Central memory CD4-positive, alpha-beta T cell (primary cell): Measurements from ENCODE around the gene POLRMT.
"Not testable (repeated sequence)": the region's sequence is repeated elsewhere in the genome, so short reads cannot be mapped to it uniquely, and the experiment has no call there.

Experiments used
- DNase-seq: peaks from one replicate; pipeline ENCODE4 v3.0.0; 2022

POLRMT gene

DNA sequence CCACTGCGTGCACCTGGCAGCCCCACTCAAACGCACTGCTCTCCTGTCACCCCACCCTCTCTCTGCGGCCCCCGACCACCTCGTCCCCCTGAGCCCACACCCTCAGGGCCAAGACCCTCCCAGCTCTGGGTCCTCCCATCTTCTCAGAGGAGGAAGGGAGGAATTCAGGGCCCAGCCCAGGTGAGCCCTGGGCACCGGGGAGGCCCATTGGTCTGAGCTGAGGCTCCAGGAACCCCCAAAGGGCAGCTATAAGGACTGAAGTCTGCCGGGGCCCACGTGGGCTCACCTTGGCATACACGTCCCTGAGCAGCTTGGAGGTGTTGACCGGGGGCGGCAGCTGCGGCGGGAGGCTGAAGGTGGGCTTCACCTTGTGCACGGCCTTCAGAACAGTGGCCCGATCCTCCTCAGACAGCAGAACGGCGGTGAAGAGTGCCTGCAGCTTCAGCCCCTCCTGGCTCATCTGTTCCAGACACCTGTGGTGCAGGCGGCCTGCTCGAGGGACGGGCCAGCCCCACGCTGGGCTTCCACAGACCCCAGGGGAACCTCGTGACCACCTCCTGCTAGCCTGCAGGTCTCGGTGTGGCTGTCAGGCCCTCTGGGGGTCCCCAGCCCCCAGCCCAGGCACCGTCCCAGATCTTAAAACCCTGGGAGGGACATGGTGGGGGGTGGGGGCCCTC is 8.8 kb downstream of the POLRMT start:
- DNase-seq: no peak

DNA sequence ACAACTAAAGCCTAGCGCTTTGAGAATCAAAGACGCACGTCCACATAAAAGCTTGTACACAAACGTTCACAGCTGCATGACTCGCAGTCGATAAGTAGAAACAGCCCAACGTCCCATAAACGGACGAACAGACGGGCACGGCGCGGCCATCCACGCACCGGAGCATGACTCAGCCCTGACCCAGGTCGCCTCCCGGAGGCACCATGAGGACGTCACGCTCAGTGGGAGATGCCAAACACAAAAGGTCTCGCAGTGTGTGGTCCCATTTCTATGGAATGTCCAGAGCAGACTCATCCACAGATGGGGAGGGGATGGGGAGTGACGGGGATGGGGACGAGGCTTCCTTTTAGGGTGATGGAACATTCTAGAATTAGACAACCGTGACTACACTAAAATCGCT is 9.4 kb downstream of the POLRMT start:
- DNase-seq: no peak

DNA sequence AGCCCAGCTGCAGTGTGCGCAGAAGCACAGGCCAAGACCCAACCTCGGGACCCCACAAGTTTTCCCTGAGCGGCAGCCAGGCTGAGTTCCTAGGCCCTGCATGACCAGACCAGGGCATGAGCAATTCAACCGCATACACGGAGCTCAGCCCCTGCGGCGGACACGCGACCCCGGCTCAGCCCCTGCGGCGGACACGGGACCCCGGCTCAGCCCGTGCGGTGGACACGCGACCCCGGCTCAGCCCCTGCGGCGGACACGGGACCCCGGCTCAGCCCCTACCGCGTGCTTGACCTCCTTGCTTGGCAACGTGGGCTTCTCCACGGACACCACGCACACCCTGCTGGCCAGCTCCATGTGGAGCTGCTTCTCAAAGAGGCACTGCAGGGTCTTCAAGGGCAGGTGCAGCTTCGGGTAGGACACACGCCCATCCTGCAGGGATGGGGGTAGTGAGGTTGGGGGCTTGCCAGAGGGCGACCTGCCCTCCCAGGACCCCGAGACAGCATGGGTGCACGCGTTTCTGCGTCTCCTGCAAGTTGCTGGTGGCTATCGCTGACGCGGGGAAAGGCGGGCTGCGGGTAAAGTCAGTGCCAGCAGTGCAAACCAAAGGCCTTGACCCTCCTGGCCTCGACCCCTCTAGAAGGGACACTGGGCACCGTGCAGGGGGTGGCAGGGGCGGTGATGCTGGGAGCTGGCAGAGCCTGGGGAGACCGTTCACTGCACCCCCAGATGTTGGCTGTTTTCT is 10.0 kb downstream of the POLRMT start:
- DNase-seq: no peak

DNA sequence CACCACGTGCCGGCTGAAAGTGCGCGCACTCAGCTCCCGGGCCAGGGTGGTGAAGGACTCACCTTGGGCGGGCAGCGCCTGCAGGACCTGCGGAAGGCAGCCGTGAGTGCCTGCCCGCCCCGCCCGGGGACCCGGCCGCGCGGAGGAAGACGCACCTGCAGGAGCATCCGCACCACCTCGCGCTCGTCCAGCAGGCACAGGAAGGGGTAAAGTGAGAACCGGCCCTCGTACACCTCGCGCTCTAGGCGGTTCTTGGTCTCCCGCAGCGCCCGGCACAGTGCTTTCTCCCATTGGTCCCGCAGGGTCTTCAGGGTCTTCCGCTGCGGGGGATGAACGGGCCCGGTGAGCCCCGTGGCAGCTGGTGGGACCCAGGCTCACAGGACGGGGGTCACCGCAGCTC is 10.7 kb downstream of the POLRMT start:
- DNase-seq: no peak

DNA sequence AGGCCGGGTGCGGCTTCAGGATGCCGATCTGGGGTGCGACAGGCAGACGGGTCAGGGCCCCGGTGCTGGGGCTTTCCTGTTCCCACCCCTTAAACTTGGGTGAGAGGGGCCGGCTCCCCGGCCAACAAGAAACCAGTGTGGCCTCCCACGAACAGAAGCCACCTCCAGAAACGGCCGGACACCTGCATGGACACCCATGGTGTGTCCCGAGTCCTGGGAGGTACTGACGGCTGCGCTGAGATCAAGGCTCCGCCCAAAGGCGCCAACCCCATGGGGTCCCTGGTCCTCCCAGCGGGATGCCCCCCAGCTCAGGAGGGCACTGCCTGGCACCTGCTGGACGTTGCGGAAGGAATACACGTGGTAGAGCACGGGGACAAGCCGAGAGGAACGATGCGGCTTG is 11.5 kb downstream of the POLRMT start:
- no peak for DNase-seq

DNA sequence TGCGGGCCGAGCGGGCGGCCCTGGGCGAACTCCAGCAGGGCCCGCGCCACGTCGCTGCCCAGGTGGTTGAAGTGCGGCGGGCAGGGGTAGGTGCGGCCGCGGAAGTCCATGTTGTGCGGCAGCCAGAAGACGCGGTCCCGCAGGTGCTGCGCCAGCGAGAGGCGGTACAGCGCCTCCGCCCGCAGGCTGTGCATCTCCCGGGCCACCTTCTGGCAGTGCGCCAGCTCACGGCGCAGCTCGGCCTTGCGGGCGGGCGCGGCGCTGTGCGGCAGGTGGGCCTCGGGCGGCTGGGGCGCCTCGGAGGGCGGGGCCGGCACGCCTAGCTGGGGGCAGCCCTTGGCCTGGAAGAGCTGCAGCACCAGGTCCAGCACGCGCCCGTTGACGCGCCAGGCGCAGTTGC is 12.1 kb downstream of the POLRMT start:
- DNase-seq: not testable (repeated sequence)

DNA sequence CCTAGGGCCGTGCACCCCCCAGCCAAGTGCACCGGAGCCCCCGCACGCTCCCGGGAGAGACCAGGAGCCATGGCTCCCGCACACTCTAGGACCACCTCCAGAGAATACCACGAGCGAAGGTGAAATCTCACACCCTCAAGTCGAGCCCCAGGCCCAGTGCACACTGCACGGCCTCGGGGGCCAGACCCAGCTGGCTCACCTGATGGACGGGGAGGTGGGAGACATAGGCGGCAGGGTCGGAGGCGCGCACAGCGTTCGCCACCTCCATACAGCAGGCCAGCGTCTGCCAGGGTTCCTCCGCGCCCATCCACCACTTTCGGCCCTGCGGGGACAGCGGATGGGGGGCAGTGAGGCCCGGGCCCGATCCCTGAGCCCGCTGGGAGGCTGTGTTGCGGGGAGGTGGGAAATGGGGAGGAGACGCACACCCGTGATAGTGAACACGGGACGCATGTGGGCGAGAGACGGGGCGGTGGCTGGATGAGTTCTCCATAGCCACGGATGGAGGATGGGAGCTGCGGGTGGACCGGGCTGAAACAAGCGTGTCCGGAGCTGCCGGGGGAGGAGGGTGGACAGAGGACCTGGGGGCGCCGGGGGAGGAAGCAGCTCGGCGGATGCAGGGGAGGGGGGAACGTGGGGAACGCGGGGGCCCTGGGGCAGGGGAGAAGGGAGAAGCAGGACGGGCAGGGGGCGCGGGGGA is 13.0 kb downstream of the POLRMT start:
- DNase-seq: no peak

DNA sequence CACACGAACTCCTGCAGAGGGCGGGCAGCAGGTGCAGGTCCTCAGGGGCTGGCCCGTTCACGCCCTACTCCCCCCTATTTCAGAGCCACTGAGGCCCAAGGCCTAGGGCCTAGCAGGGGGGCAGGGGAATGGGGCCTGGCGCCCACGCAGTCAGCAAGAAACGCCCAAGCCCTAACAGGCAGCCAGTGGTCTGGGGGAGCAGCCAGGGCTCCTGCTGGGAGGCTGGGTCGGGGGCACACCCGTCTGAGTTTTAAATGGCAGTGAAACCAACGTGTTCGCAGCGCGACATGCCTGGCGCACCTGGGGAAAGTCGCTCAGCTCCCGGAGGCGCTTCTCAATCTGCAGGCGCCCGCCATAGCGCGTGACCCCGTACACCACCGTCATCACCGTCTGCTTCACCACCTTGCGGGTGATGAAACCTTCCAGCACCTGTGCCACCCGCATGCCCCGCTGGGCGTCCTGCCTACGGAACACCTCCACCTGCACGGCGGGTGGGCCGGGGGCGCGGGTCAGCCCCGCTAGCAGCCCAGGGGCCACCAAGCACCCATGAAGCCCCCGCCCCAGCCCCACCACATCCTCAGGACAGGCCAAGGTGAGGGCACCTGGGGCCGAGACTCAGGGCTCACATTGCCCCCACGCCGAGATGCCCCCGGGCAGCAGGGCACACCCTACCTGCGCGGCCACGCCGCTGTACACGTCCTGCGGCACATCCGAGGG is 13.9 kb downstream of the POLRMT start:
- DNase-seq: no peak

DNA sequence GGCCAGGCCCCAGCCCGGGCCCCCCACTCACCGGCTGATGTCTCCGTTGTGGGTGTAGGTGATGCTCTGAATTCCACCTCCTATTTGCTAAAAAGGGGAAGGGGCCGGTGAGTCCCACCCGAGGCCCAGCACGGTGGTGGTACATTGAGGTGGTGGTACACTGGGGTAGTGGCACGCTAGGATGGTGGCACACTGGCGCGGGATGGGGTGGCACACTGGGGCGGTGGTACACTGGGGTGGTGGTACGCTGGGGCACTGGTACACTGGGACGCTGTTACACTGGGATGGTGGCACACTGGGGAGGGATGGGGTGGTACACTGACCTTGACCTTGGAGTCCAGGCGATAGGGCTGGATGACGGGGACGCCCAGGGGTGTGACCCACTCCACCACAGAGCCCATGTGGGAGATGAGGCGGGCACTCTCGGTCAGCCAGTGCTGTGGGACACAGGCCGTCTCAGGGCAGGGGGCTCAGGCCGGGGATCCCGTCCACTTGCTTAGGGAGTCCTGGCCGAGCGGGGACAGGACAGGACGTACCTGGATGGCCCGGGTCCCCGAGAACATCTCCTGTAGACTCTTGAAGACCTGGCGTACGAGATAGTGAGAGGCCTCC is 14.6 kb downstream of the POLRMT start:
- no peak for DNase-seq

DNA sequence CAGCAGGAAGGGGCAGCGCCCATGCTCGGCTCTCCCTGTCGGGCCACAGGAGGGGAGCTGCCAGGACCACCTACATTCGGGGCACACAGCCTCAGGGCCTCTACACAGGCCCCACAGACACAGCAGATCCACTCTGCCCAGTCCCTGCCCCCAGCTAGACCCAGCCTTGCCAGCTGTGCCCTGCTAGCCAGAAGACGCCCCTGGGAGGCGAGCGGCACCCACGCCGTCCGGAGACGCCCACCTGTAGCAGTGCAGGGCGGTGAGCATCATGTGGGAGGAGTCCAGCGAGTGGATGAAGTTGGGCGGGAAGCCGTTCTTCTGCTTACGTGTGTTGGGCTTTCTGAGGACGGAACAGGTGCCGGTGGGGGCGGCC is 15.1 kb downstream of the POLRMT start:
- no peak for DNase-seq

DNA sequence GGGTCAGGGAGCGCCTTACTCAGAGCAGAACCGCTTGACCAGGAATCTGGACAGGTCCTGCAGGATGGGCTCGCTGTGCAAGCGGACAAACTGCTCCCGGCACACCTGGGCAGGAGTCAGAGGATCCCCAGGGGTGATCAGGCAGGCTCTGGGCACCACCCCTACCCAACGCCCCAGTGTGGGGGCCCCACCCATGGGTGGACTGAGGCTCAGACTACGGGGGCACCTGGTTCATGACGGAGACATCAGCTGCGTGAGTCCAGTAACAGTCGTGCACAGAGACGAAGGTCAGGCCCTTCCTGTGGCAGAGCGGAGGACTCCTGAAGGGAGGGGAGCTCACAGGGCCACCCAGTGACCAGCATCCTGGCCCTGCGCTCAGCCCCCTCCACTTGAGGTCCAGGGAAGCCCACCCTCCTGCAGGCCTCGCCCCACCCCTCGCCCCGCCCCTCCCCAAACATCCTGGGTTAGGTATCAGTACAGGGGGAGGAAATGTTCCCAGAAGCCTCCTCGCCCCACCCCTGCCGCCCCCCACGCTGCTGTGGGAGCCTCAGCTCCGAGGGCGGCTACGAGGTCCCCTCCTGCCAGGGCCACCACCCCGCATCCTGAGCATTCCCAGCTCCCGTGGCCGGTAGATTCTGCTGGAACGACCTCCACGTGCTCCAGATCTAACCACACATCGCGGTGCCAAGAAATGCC is 15.6 kb downstream of the POLRMT start:
- no peak for DNase-seq

DNA sequence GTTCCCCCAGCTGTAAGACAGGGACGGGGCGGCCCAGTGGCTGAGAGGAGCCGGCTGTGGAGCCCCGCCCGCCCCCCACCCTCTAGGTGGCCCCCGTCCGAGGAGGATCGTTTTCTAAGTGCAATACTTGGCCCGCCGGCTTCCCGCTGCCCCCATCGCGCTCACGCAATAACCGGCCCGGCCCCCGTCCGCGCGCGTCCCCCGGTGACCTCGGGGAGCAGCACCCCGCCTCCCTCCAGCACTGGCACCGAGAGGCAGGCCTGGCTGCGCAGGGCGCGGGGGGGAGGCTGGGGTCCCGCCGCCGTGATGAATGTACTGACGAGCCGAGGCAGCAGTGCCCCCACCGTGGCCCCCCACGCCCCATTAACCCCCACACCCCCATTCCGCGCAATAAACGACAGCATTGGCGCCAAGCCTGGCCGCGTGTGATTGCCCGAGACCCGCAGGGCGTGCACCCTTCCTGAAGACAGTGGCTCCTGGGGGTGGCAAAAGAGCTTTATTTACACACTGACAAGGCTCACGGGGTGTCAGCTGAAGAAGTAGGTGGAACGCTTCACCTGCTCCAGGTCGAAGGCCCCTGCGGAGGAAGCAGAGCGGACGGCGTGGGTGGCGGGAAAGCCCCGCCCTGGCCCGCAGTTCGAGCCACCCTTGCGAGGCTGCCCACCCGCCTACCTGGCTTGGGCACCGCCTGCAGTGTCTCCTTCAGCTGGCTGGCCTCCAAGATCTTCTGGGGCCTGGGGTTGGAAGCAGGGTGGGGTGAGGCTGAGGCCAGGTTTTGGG is 16.4 kb downstream of the POLRMT start:
- no peak for DNase-seq

DNA sequence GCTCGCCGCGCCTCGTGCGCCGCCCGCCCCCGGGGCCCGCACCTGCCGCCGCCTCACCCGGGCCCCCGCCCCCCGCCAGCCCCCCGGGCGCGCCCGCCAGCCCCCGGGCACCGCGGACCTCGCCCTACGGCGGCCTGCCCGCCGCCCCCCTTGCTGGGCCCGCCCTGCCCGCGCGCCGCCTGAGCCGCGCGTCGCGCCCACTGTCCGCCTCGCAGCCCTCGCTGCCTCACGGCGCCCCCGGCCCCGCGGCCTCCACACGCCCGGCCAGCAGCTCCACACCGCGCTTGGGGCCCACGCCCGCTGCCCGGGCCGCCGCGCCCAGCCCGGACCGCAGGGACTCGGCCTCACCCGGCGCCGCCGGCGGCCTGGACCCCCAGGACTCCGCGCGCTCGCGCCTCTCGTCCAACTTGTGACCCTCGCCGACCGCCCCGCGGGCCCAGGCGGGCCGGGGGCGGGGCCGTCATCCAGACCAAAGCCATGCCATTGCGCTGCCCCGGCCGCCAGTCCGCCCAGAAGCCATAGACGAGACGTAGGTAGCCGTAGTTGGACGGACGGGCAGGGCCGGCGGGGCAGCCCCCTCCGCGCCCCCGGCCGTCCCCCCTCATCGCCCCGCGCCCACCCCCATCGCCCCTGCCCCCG is 17.2 kb downstream of the POLRMT start:
- DNase-seq: no peak

DNA sequence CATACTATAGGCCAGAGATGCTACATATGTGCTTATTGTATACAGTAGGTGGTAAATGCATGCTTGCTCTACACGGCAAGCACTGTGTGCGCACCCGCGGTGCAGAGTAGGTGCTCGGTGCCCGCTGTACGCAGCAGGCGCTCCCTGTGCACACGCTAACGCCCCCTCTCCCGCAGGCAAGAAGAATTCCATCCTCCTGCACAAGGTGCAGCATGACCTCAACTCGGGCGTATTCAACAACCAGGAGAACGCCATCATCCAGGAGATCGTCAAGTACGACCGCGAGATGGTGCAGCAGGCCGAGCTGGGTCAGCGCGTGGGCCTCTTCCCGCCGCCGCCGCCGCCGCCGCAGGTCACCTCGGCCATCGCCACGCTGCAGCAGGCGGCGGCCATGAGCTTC is 17.7 kb downstream of the POLRMT start:
- no peak for DNase-seq

DNA sequence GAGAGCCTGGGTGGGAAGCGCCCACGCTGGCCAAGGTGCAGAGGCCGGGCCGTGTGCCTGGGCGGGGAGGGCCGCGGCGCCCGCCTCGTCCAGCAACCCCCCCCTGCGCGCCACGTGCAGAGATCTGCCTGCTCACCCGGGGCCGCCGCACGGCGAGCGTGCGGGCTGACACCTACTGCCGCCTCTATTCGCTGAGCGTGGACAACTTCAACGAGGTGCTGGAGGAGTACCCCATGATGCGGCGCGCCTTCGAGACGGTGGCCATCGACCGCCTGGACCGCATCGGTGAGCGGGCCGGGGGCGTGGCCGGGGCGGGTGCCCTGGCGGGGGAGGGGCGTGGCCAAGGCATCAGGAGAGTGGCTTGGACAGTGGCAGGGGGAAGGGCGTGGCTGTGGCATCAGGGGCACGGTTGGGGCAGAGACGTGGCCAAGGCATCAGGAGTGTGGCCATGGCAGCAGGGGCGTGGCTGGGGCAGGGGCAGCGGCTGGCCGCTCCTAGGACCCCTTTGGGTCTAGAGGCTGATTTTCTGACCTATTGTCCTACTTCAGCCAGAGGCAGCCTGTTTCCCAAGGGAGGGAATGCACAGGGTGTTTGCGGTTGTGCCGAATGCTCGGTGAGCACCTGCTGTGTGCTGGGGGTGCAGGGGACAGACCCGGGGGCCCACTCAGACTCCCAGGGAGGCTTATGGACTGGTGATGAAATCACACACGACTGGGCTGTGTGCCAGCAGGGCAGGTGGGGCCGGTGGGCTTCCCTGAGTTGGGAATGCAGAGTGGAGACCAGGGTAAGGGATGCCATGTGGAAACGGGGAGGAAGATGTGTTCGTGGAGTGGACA is 19.4 kb downstream of the POLRMT start:
- DNase-seq: no peak

DNA sequence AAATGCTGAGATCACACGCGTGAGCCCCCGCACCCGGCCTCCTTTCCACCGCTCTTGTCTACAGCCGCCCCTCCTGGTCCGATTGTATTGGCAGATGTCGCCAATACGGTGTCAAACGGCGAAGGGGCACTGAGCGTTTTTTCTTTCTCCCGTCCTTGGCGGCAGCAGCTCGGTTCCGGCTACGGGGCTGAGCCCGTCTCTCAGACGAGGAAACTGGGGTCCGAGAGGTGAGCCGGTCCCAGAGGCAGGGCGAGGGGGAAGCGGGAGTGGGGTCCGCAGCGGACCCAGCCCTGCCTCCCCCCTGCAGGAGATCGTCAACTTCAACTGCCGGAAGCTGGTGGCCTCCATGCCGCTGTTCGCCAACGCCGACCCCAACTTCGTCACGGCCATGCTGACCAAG is 20.4 kb downstream of the POLRMT start:
- no peak for DNase-seq

DNA sequence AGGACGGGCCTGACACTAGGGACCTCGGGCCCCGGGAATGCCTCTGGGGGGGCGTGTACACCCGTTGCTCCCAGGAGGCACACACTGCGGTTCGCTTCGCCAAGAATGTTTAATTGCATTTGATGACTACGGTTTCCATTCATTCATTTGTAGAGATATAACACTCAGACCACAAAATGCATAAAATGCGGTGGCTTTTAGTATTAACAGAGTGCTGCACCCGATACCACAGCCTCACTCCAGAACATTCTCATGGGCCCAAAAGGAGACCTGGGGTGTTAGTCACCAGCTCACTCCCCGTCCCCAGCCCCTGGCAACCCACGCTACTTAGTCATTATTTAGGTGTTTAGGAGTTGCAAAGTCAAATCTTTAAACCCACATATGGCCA is 21.9 kb downstream of the POLRMT start:
- DNase-seq: no peak

DNA sequence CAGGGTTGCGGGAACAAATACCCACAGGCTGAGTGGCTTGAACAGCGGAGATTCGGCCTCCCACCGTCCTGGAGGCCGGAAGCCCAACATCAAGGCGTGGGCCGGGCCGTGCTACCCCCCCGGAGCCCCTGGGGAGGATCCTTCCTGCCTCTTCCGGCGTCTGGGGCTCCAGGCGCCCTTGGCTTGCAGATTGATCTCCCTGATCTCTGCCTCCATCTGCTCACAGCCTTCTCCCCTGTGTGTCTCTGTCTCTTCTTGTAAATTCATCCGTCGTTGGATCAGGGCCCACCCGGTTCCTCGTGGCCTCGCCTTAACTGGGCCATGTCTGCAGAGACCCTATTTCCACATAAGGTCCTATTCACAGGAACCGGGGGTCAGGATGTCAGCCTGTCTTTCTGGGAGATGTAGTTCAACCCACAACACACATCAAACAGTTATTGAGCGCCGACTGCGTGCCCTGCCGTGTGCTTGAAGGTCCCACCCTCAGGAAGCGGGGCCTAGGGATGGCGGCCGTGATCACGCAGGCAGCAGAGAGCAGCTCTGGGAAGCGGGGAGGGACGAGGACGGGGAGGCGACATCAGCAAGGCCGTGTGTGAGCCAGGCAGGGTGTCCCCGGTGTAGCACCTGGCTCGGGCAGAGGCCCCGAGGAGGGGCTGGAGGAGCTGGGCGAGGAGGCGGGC is 22.4 kb downstream of the POLRMT start:
- peak; percentile 75 for DNase-seq

DNA sequence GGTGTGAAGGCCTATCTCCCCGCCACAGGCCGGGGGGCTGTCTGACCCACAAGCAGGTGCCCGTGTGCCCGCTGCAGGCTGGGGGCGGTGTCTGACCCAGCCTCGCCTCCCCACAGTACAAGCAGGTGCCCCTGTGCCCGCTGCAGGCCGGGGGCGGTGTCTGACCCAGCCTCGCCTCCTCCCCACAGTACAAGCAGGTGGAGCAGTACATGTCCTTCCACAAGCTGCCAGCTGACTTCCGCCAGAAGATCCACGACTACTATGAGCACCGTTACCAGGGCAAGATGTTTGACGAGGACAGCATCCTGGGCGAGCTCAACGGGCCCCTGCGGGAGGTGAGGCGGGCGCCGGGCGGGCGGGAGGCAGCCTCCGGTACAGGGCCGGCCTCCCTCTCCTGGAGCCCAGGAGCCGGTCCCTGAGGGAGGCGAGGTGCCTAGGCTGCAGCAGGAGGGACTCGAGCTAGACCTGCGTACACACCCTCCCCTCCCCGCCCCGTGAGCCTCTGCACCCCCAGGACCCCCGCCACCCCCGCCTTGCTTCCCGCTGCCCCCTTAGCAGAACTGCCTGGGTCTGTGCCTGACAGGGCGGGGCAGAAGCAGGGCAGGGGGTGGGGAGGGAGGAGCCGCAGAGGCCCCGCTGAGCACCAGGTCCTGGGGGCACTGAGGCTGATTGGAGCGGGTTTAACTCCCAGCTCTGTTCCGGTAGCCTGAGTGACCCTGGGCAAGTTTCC is 23.1 kb downstream of the POLRMT start:
- DNase-seq: peak; percentile 52
